Measurements from ENCODE around the gene HS1BP3. TPM values are rescaled to one million over a fixed set of nuclear protein-coding genes. Genes with fewer than 3 reads are reported as not detected.

HS1BP3 gene
- total and polyA plus RNA-seq, 2 of the 13 experiments (the other 11 are each of a cell fraction or from before 2014, with no cell fraction given): 15.2 to 22.0 TPM

DNA sequence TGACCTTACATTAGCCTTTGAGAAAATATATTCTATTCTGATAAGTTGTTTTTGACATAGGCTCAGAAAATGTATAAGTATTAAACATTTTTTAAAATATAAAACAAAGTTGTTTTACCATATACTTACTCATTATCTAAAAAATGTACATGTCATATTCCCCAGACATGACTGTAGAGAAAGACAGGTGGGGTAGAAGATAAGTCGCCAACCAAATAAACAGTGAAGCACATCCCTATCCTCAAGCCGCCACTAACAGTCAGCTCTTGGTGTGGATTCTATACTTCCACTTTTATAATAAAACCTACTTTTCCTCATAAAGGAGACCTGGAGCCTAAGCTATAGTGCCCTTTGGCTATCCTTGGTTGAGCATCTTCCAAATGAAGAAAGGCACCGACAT, 42.4 kb upstream of the HS1BP3 start:
- Histone ChIP-seq H3K27me3 (ENCODE audit: control insufficient read depth in 1 of 2, insufficient read depth in 2 of 2, low read length in 2 of 2) (no peaks in the 10 kb centered on the region), H3K9me3 (ENCODE audit: low read length) (no peaks in the 10 kb centered on the region), H3K4me1 (ENCODE audit: insufficient read depth, low read length) (peaks cover 40% of the 10 kb centered on the region), H2AFZ (ENCODE audit: low read length) (no peak overlapping the region), H3K79me2 (ENCODE audit: insufficient read depth, low read length) (no peaks in the 10 kb centered on the region), H4K20me1 (ENCODE audit: insufficient read depth, low read length) (no peaks in the 10 kb centered on the region), H3K9ac (ENCODE audit: insufficient read depth, low read depth, low read length) (no peak overlapping the region), H3K27ac (ENCODE audit: extremely low read length, insufficient read depth, low read length) (no peak overlapping the region), H3K4me3 (replicated peaks in 1 of 3; ENCODE audit: insufficient read depth in 1 of 3, low read depth in 2 of 3, low read length in 3 of 3) (no peak overlapping the region), H3K36me3 (replicated peaks in 1 of 2; ENCODE audit: control insufficient read depth in 1 of 2, insufficient read depth in 2 of 2, low read length in 2 of 2) (peaks cover 6 to 26% of the 10 kb centered on the region in 2 experiments), H3K4me2 (ENCODE audit: low read depth, low read length) (no peak overlapping the region)
- DNase-seq (ENCODE audit: low spot score): no peak
- POLR2A ChIA-PET: no interaction called here
- intact Hi-C loops (cut with micrococcal nuclease; ENCODE audit: unreplicated experiment) (no loop called here), in situ Hi-C loops (cut with HindIII; ENCODE audit: extremely low pct_ligation_motif_present, low pct_unique_long_range_greater_than_20kb) (no loop called here)
- no TSS peak for BruUV-seq (replicated peaks)
- no peak for ATAC-seq
- CTCF ChIA-PET (ENCODE audit: low intra/inter-chr PET ratio, low total read pairs): no interaction called here
- TF ChIP-seq, protein P1, sequence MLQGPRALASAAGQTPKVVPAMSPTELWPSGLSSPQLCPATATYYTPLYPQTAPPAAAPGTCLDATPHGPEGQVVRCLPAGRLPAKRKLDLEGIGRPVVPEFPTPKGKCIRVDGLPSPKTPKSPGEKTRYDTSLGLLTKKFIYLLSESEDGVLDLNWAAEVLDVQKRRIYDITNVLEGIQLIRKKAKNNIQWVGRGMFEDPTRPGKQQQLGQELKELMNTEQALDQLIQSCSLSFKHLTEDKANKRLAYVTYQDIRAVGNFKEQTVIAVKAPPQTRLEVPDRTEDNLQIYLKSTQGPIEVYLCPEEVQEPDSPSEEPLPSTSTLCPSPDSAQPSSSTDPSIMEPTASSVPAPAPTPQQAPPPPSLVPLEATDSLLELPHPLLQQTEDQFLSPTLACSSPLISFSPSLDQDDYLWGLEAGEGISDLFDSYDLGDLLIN (CRISPR knock-in tag; IDR thresholded peaks at IDR 0.05; ENCODE audit: borderline replicate concordance): no peak
- TF ChIP-seq, protein P2, sequence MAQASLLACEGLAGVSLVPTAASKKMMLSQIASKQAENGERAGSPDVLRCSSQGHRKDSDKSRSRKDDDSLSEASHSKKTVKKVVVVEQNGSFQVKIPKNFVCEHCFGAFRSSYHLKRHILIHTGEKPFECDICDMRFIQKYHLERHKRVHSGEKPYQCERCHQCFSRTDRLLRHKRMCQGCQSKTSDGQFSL (CRISPR knock-in tag; IDR thresholded peaks at IDR 0.05): no peak
- TF ChIP-seq FOXO1 (CRISPR knock-in tag; IDR thresholded peaks at IDR 0.05) (no peak), HNF4G (IDR thresholded peaks at IDR 0.05; ENCODE audit: borderline replicate concordance, low read depth, low read length) (no peak), HNF4G (CRISPR knock-in tag; IDR thresholded peaks at IDR 0.05; ENCODE audit: borderline replicate concordance, low read depth) (no peak), ADNP (CRISPR knock-in tag; IDR thresholded peaks at IDR 0.05) (no peak), MYC (CRISPR knock-in tag; IDR thresholded peaks at IDR 0.05; ENCODE audit: borderline replicate concordance) (no peak), ZFX (CRISPR knock-in tag; IDR thresholded peaks at IDR 0.05; ENCODE audit: low read depth) (no peak), KDM1A (CRISPR knock-in tag; IDR thresholded peaks at IDR 0.05) (no peak), THAP11 (CRISPR knock-in tag; IDR thresholded peaks at IDR 0.05) (no peak)
- TF ChIP-seq, protein P3, sequence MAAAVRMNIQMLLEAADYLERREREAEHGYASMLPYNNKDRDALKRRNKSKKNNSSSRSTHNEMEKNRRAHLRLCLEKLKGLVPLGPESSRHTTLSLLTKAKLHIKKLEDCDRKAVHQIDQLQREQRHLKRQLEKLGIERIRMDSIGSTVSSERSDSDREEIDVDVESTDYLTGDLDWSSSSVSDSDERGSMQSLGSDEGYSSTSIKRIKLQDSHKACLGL (CRISPR knock-in tag; IDR thresholded peaks at IDR 0.05): no peak
- TF ChIP-seq, protein P4, sequence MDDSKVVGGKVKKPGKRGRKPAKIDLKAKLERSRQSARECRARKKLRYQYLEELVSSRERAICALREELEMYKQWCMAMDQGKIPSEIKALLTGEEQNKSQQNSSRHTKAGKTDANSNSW (CRISPR knock-in tag; IDR thresholded peaks at IDR 0.05; ENCODE audit: borderline replicate concordance): no peak
- no peak for FAIRE-seq
- 98% methylated on average over 3 of the region's 3 CpGs for WGBS (ENCODE audit: low lambda C conversion rate)

Measured in HepG2 (cell line).